ENCODE results near the gene WDFY2. TPM values are rescaled to one million over a fixed set of nuclear protein-coding genes. Genes with fewer than 3 reads are reported as not detected.

The WDFY2 gene
- total RNA-seq, 2 donors from 2014 or later, result 2.7 to 3.3 TPM

GRCh38 chr13:51576754-51577153 lies 7.5 kb upstream of the WDFY2 start:
- TF ChIP-seq CTCF (IDR thresholded peaks at IDR 0.05), result no peak
- intact Hi-C loops (cut with DNase I), result no loop called here
- H3K9me3 ChIP-seq, result no peaks in the 10 kb centered on the region
- H3K4me1 ChIP-seq, result no peaks in the 10 kb centered on the region
- no peak for DNase-seq
- H3K27ac ChIP-seq, result no peak overlapping the region
- no peak overlapping the region for H3K4me3 ChIP-seq
- no peaks in the 10 kb centered on the region for H3K27me3 ChIP-seq
- no peaks in the 10 kb centered on the region for H3K36me3 ChIP-seq
- H3K9ac ChIP-seq (ENCODE audit: low read depth in 2 of 2, low read length in 2 of 2), result no peak overlapping the region

- Histone ChIP-seq H3K4me3 (no peak overlapping the region), H3K9ac (ENCODE audit: low read depth in 2 of 2, low read length in 2 of 2) (no peak overlapping the region), H3K36me3 (no peaks in the 10 kb centered on the region), H3K9me3 (no peaks in the 10 kb centered on the region), H3K27ac (no peak overlapping the region), H3K4me1 (no peaks in the 10 kb centered on the region), H3K27me3 (no peaks in the 10 kb centered on the region)
- TF ChIP-seq CTCF (IDR thresholded peaks at IDR 0.05), result no peak
- intact Hi-C loops (cut with DNase I), result no loop called here
- DNase-seq, result no peak
Measured at GRCh38 chr13:51577690-51578089, 6.6 kb upstream of the WDFY2 start.

DNA sequence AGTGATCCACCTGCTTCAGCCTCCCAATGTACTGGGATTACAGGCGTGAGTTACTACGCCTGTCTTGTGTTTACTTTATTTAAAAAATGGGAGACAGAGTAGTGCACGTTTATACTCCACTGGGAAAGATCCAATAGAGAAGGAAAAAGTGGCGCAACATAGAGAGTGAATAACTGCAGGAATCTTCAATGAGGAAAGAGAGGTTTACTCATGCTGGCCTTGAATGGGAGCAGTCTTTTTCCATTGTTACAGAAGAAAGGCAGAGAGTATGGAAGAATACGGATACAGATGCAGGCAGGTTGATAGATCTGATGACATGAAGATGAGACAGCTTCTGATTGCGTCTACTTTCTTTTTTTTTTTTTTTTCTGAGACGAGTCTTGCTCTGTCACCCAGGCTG lies 4.6 kb upstream of the WDFY2 start:
- TF ChIP-seq CTCF (IDR thresholded peaks at IDR 0.05), result no peak
- Histone ChIP-seq H3K4me1 (no peaks in the 10 kb centered on the region), H3K27me3 (no peaks in the 10 kb centered on the region), H3K36me3 (no peaks in the 10 kb centered on the region), H3K9ac (ENCODE audit: low read depth in 2 of 2, low read length in 2 of 2) (no peak overlapping the region), H3K4me3 (no peak overlapping the region), H3K9me3 (no peaks in the 10 kb centered on the region), H3K27ac (no peak overlapping the region)
- intact Hi-C loops (cut with DNase I), result loop anchor here (5.0 kb wide), 2 partner anchors 122 to 223 kb away; partner anchors contain the start of gene DHRS12
- DNase-seq, result no peak

GRCh38 chr13:51581148-51581820 lies 3.0 kb upstream of the WDFY2 start:
- no peaks in the 10 kb centered on the region for H3K36me3 ChIP-seq
- no peak overlapping the region for H3K9ac ChIP-seq (ENCODE audit: low read depth in 2 of 2, low read length in 2 of 2)
- intact Hi-C loops (cut with DNase I), result loop anchor here (5.0 kb wide), 2 partner anchors 124 to 221 kb away; partner anchors contain the start of gene DHRS12
- no peak overlapping the region for H3K27ac ChIP-seq
- H3K27me3 ChIP-seq, result no peaks in the 10 kb centered on the region
- DNase-seq, result no peak
- H3K4me1 ChIP-seq, result no peaks in the 10 kb centered on the region
- no peaks in the 10 kb centered on the region for H3K9me3 ChIP-seq
- H3K4me3 ChIP-seq, result no peak overlapping the region
- no peak for TF ChIP-seq CTCF (IDR thresholded peaks at IDR 0.05)

- intact Hi-C loops (cut with DNase I), result loop anchor here (5.0 kb wide), 2 partner anchors 126 to 219 kb away; partner anchors contain the start of gene DHRS12
- H3K9me3 ChIP-seq, result no peaks in the 10 kb centered on the region
- peak overlapping the region; percentile 41 to 61 for H3K9ac ChIP-seq (ENCODE audit: low read depth in 2 of 2, low read length in 2 of 2)
- no peaks in the 10 kb centered on the region for H3K27me3 ChIP-seq
- H3K36me3 ChIP-seq, result no peaks in the 10 kb centered on the region
- H3K4me3 ChIP-seq, result peak overlapping the region; percentile 81
- no peaks in the 10 kb centered on the region for H3K4me1 ChIP-seq
- no peak for DNase-seq
- no peak for TF ChIP-seq CTCF (IDR thresholded peaks at IDR 0.05)
- H3K27ac ChIP-seq, result peak overlapping the region; percentile 80
Measured at GRCh38 chr13:51583469-51583874, 790 bp upstream of the WDFY2 start.
